Right lobe of liver (tissue), 4 donors: Measurements from ENCODE around the gene BTG2.

Experiments
- CTCF ChIP-seq, 4 donors: fragments of 200-600 bp in 3 of 4; fragments of 450-650 bp in 1 of 4; IDR thresholded peaks; one replicate each; pipeline versions ENCODE4 v1.5.1 to v1.8.0; 2016 to 2022; ENCODE audit warnings: antibody characterized with exemption in 4 of 4, mild to moderate bottlenecking in 2 of 4
- POLR2A ChIP-seq: fragments of 450-650 bp; IDR thresholded peaks from one replicate; pipeline ENCODE4 v1.6.1; 2017; ENCODE audit warnings: antibody characterized with exemption, mild to moderate bottlenecking
- donor health status: DM: no; HTN: no; CAD: no.
- donor health status: DM: no; HTN: no; CAD: no.
- donor health status: DM: no; HTN: yes; CAD: no.

DNA sequence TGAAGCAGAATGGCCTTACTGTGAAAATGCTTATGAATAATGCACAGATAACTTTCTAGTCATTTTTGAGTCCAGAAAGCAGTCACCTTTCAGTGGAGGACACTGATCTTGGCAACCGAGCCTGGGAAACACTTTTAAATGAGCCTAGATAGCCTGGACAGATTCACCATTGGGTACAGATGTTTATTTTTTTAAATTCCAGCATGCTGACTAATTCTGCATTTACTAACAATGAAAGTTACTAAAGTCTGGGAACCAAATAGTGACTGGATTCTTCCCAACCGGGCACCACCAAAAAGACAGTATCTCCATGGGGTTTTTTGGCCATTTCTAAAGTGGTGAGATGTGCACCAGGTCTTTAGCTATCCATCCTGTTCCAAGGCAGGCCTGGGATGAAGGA lies 48.9 kb downstream of the BTG2 start:
- TF ChIP-seq POLR2A (no peak), CTCF (IDR thresholded peaks at IDR 0.05) (no peak)
